AML-193 (cell line): ENCODE results near the gene SPDYE2.
"Not testable (repeated sequence)": the region's sequence is repeated elsewhere in the genome, so short reads cannot be mapped to it uniquely, and the experiment has no call there.

Experiments used
- DNase-seq, 2 experiments: peaks; one replicate each; lab custom pipeline; 2025; lab: John Stamatoyannopoulos, UW

Gene SPDYE2

DNA sequence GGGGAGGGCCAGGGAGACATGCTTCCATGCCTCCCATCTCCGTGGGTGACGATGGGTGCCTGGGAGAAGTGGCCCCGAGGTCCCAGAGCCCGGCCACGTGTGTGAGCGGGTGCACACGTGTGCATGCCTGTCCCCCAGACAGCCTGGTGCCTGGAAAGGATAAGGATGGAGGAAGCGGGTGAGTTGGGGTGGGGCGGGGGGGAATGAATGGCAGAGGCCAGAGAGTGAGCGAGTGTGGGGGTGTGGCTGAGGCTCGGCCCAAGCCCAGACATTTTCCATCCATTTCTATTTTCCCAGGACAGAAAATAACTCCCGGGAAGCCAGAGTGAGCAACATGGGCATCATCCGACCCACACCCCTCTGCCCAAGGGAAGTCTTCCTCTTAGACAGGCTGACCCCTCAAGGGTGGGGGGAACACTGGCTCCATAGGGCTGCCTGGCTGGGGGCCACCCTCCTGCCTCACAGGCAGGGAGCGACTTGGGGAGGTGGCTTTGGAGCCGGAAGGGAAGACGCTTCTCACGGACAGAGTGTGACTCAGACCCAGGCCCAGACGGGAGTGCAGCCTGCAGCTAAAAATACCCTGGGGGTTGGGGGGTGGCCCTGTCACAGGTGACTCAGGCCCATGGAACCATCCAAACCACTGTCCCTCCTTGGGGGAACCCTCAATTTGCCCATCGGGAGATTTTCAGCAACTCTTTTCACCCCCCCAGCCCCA, 53.6 kb downstream of the SPDYE2 start:
- DNase-seq, result not testable (repeated sequence)

GRCh38 chr7:102606848-102607247, 55.8 kb downstream of the SPDYE2 start:
- not testable (repeated sequence) for DNase-seq

GRCh38 chr7:102609734-102610133, 58.7 kb downstream of the SPDYE2 start:
- not testable (repeated sequence) for DNase-seq

GRCh38 chr7:102610441-102610840, 59.4 kb downstream of the SPDYE2 start:
- DNase-seq, result not testable (repeated sequence)

- DNase-seq, result not testable (repeated sequence)
Observed at GRCh38 chr7:102611013-102611674, 60.1 kb downstream of the SPDYE2 start.

DNA sequence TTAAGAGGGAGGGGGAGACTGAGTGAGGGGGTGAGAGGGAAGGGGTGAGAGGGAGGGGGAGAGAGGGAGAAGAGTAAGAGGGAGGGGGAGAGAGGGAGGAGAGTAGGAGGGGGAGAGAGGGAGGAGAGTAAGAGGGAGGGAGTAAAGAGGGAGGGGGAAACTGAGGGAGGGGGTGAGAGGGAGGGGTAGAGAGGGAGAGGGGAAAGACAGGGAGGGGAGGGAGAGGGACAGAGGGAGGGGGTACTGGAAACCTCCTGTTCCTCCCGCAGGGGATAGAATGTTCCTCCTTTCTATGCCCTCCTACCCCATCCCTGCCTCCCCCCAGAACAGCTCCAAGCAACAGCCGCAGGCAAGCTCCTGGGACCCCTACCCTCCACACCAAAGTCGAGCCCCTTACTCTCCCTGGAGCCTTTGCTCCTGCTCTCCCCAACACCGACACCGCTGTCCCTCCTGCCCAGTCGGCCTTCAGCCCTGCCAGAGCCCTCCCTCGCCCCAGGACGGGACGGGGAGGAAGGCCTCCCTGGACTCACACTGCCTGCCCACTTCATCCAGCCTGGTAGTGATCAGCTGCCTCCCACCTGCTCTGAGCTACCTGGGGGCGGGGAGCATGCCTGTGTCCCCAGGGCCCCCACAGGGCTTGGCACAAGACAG, 60.8 kb downstream of the SPDYE2 start:
- DNase-seq, result not testable (repeated sequence)
